Osteocyte (in vitro differentiated cells): Measurements from ENCODE around the gene ACAD11. TPM values are rescaled to one million over a fixed set of nuclear protein-coding genes. Genes with fewer than 3 reads are reported as not detected.
"Not testable (repeated sequence)": the region's sequence is repeated elsewhere in the genome, so short reads cannot be mapped to it uniquely, and the experiment has no call there.

Source experiments
- DNase-seq: peaks from one replicate; pipeline ENCODE4 v3.0.0; 2021; ENCODE audit warnings: mixed read lengths; ENCODE audit not compliant: unreplicated experiment; ENCODE audit errors: extremely low spot score
- H3K27ac Mint-ChIP-seq: one replicate; pipeline ENCODE4 v1.8.0; 2021; ENCODE audit warnings: mild to moderate bottlenecking, mixed read lengths; ENCODE audit not compliant: unreplicated experiment
- H3K27me3 Mint-ChIP-seq: one replicate; pipeline ENCODE4 v1.8.0; 2021; ENCODE audit warnings: mixed read lengths; ENCODE audit not compliant: unreplicated experiment
- H3K36me3 Mint-ChIP-seq: one replicate; pipeline ENCODE4 v1.8.0; 2021; ENCODE audit warnings: mixed read lengths; ENCODE audit not compliant: unreplicated experiment
- H3K4me1 Mint-ChIP-seq: one replicate; pipeline ENCODE4 v1.8.0; 2021; ENCODE audit warnings: mixed read lengths; ENCODE audit not compliant: unreplicated experiment
- H3K4me3 Mint-ChIP-seq: one replicate; pipeline ENCODE4 v1.8.0; 2021; ENCODE audit warnings: mild to moderate bottlenecking, moderate library complexity, mixed read lengths; ENCODE audit not compliant: unreplicated experiment
- H3K9me3 Mint-ChIP-seq: one replicate; pipeline ENCODE4 v1.8.0; 2021; ENCODE audit warnings: mixed read lengths; ENCODE audit not compliant: unreplicated experiment
- total RNA-seq: library from RNA; stranded (reverse); gene quantifications from 2 replicates; pipeline ENCODE4 v1.2.1, GENCODE V29; 2021
- TF ChIP-seq, protein P1 (sequence below): fragments of 200-600 bp; sonication (generic); IDR thresholded peaks from 2 replicates; pipeline ENCODE4 v1.5.0; 2021; ENCODE audit warnings: antibody characterized with exemption, mild to moderate bottlenecking, moderate library complexity

Gene ACAD11
- total RNA-seq, 1 donor from 2014 or later: 22.6 TPM

- Mint-ChIP-seq H3K36me3 (peaks cover 24% of the 10 kb centered on the region), H3K4me3 (no peak overlapping the region), H3K9me3 (peaks cover 4% of the 10 kb centered on the region), H3K27ac (no peak overlapping the region), H3K4me1 (peaks cover 3% of the 10 kb centered on the region), H3K27me3 (no peaks in the 10 kb centered on the region)
- TF ChIP-seq, protein P1, sequence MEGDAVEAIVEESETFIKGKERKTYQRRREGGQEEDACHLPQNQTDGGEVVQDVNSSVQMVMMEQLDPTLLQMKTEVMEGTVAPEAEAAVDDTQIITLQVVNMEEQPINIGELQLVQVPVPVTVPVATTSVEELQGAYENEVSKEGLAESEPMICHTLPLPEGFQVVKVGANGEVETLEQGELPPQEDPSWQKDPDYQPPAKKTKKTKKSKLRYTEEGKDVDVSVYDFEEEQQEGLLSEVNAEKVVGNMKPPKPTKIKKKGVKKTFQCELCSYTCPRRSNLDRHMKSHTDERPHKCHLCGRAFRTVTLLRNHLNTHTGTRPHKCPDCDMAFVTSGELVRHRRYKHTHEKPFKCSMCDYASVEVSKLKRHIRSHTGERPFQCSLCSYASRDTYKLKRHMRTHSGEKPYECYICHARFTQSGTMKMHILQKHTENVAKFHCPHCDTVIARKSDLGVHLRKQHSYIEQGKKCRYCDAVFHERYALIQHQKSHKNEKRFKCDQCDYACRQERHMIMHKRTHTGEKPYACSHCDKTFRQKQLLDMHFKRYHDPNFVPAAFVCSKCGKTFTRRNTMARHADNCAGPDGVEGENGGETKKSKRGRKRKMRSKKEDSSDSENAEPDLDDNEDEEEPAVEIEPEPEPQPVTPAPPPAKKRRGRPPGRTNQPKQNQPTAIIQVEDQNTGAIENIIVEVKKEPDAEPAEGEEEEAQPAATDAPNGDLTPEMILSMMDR: no peak
- DNase-seq: no peak
Measured at GRCh38 chr3:132563420-132564069, 96.1 kb downstream of the ACAD11 start.

GRCh38 chr3:132561003-132561402, 98.6 kb downstream of the ACAD11 start:
- H3K27me3 Mint-ChIP-seq: no peaks in the 10 kb centered on the region
- peaks cover 5% of the 10 kb centered on the region for H3K4me1 Mint-ChIP-seq
- H3K9me3 Mint-ChIP-seq: peaks cover 4% of the 10 kb centered on the region
- no peak for DNase-seq
- H3K36me3 Mint-ChIP-seq: peaks cover 26% of the 10 kb centered on the region
- TF ChIP-seq, protein P1: no peak
- H3K27ac Mint-ChIP-seq: no peak overlapping the region
- no peak overlapping the region for H3K4me3 Mint-ChIP-seq

DNA sequence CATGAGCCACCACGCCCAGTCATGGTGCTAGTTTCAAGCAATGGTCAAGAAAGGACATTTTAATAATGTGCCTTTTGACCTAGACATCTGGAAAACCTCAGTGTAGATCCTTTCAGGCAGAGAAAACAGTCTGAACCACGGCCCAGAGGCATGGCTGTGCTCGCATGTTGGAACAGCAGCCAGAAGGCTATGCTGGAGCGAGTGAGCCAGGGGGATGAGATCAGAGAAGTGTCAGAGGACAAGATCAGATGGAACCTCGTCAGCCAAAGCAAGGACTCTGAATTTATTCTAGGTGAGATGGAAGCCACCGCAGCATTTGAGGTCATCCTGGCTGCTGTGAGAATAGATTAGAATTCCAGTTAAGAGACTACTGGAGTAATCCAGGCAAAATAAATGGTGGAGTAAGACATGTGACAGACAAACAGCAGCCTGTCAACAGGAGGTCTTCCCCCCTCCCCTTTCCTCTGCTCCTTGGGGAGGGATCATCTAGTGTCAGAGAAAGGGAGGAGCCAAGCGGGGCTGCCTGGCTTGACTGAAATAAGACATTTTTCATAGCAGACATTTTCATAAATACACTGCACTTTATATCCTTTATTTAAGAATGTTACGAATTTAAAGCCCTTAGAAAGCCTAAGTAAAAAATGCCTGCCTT, 103.0 kb downstream of the ACAD11 start:
- H3K9me3 Mint-ChIP-seq: no peaks in the 10 kb centered on the region
- TF ChIP-seq, protein P1: no peak
- no peak overlapping the region for H3K4me3 Mint-ChIP-seq
- DNase-seq: no peak
- H3K27ac Mint-ChIP-seq: peak overlapping the region; percentile 24
- peaks cover 8% of the 10 kb centered on the region for H3K36me3 Mint-ChIP-seq
- H3K27me3 Mint-ChIP-seq: no peaks in the 10 kb centered on the region
- peaks cover 30% of the 10 kb centered on the region for H3K4me1 Mint-ChIP-seq

- H3K4me3 Mint-ChIP-seq, H3K36me3 Mint-ChIP-seq, H3K9me3 Mint-ChIP-seq, H3K27ac Mint-ChIP-seq, DNase-seq, H3K27me3 Mint-ChIP-seq: not testable (repeated sequence)
- peaks cover 32% of the 10 kb centered on the region for H3K4me1 Mint-ChIP-seq
Measured at GRCh38 chr3:132556036-132556386, 103.6 kb downstream of the ACAD11 start.

- H3K4me1 Mint-ChIP-seq: peaks cover 37% of the 10 kb centered on the region
- TF ChIP-seq, protein P1: no peak
- H3K27me3 Mint-ChIP-seq: no peaks in the 10 kb centered on the region
- no peak overlapping the region for H3K4me3 Mint-ChIP-seq
- H3K27ac Mint-ChIP-seq: peak overlapping the region; percentile 66
- H3K36me3 Mint-ChIP-seq: peaks cover 8% of the 10 kb centered on the region
- H3K9me3 Mint-ChIP-seq: no peaks in the 10 kb centered on the region
- DNase-seq: no peak
Measured at GRCh38 chr3:132555306-132556035, 104.1 kb downstream of the ACAD11 start.
